Heart right ventricle (tissue), 16 donors: Measurements from ENCODE around the gene MFAP3. TPM values are rescaled to one million over a fixed set of nuclear protein-coding genes. Genes with fewer than 3 reads are reported as not detected.

Source experiments
- ATAC-seq, 8 donors: fragments of 200-7000 bp; cut with Tn5 transposase; one replicate each; pipeline ENCODE4 v1.9.1; 2020; ENCODE audit warnings: mild to moderate bottlenecking in 8 of 8, moderate library complexity in 8 of 8, moderate number of reproducible peaks in 1 of 8
- DNase-seq, 2 donors: peaks; one replicate each; pipeline ENCODE4 v3.0.0-alpha.2; 2020
- H3K27ac ChIP-seq, 10 donors: fragments of 200-600 bp; sonication (generic) in 2 of 10; one replicate each; pipeline versions ENCODE4 v1.5.0 to v1.8.0; 2020 to 2022; ENCODE audit warnings: mild to moderate bottlenecking in 3 of 10
- H3K27me3 ChIP-seq, 7 donors: fragments of 200-600 bp; one replicate each; pipeline ENCODE4 v1.8.0; 2021 to 2022; ENCODE audit warnings: mild to moderate bottlenecking in 2 of 7
- H3K36me3 ChIP-seq, 9 donors: fragments of 200-600 bp; sonication (generic) in 1 of 9; one replicate each; pipeline versions ENCODE4 v1.5.0 to v1.8.0; 2020 to 2022; ENCODE audit warnings: mild to moderate bottlenecking in 2 of 9
- H3K4me1 ChIP-seq, 9 donors: fragments of 200-600 bp; sonication (generic) in 1 of 9; one replicate each; pipeline versions ENCODE4 v1.5.0 to v1.8.0; 2020 to 2022; ENCODE audit warnings: mild to moderate bottlenecking in 4 of 9
- H3K4me3 ChIP-seq, 10 donors: fragments of 200-600 bp; sonication (generic) in 2 of 10; one replicate each; pipeline versions ENCODE4 v1.5.0 to v1.8.0; 2020 to 2022; ENCODE audit warnings: mild to moderate bottlenecking in 7 of 10, moderate library complexity in 2 of 10
- H3K9me3 ChIP-seq, 11 donors: fragments of 200-600 bp in 10 of 11; sonication (generic) in 2 of 11; one replicate each; pipeline versions ENCODE4 v1.5.0 to v1.8.0; 2013 to 2022; ENCODE audit warnings: mild to moderate bottlenecking in 2 of 11, control low read depth in 1 of 11, moderate library complexity in 1 of 11
- WGBS, 2 donors: extraction: QIAGEN DNeasy Blood & Tissue Kit; methylation state at CpG; one replicate each; pipeline ENCODE4 v1.1.7; 2013; ENCODE audit warnings: inconsistent platforms in 1 of 2; 5-methylcytosine and 5-hydroxymethylcytosine counted together
- intact Hi-C, 10 donors: fragments of 100-400 bp; cut with DNase I; formaldehyde crosslinking; loops; one replicate each; pipeline versions ENCODE4 v1.11.1 to v1.14.2; 2022
- polyA plus RNA-seq, 2 donors: library from polyadenylated mRNA; stranded (reverse); fragments of 200-250 nt; gene quantifications; one replicate each; pipeline ENCODE4 v1.2.3, GENCODE V29; 2013
- total RNA-seq, 10 donors: library from RNA; stranded (reverse); fragmentation: NEBNext Ultra II Directional in 3 of 10; extraction: Animal tissue kit (Norgen Biotek cat#: 25700) in 3 of 10; gene quantifications; one replicate each; pipeline versions ENCODE4 v1.2.1 to v1.2.4, GENCODE V29; 2021 to 2023
- TF ChIP-seq, protein P1 (sequence below), 9 donors: fragments of 200-600 bp; sonication (generic) in 2 of 9; IDR thresholded peaks; one replicate each; pipeline versions ENCODE4 v1.5.0 to v1.8.0; 2021 to 2022; ENCODE audit warnings: antibody characterized with exemption in 9 of 9, mild to moderate bottlenecking in 5 of 9, moderate library complexity in 1 of 9
- donor health status: Arrhythmogenic right ventricular cardiomyopathy.
- donor health status: ischemic (EF 13 %, LVEDD 7.1; RV severe dilation, severe dysfunction).
- donor health status: healthy with polysubstance abuse.
- donor health status: DM: no; HTN: yes; CAD: no.
- donor health status: DM: no; HTN: no; CAD: no.
- donor health status: ischemic (EF 25% LVEDD 6.9; RV normal size, moderate dysfunction).
- donor health status: ischemic (EF 25% LVEDD 5.7; RV mildly dilated, moderate dysfunction).
- donor health status: healthy.
- donor health status: DM: yes; HTN: yes; CAD: no.
- donor health status: Ischemic cardiomyopathy.
- donor health status: ischemic (EF 35%, LVEDD 5.7; RV mildly dilated, moderate dysfunction).
- donor health status: nonischemic (EF 11% LVEDD 7.7; RV severe dilation, severe dysfunction).
- donor health status: DM: yes; HTN: yes; CAD: no.
- donor health status: PGD.
- donor health status: ischemic (EF 29% LVEDD 5.4; RV normal size, mild dysfunction).
- donor health status: nonischemic (EF 23%, LVEDD 6.1; RV moderate dilation, normal function).

MFAP3 gene
- total and polyA plus RNA-seq, 12 donors: 2.7 to 44.3 (median 32.2) TPM

DNA sequence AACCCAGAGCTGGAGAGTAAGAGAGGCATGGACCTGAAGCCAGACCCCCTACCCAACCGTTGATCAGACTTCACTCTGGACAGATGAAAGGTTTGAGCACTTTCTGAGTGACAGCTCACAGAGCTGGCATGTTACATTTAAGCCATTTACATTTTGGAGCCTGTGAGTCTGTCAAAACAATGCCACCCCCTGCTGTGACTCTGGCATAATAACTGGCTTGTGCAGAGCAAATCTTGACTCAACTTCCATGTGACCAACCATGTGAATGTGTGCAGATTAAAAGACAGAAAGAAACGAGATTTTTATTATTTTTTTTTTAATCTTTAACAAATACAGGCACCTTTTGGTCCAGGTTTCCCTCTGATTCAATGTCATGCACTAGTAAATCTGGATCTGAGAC, 48.5 kb downstream of the MFAP3 start:
- no peaks in the 10 kb centered on the region for H3K27me3 ChIP-seq
- TF ChIP-seq, protein P1, sequence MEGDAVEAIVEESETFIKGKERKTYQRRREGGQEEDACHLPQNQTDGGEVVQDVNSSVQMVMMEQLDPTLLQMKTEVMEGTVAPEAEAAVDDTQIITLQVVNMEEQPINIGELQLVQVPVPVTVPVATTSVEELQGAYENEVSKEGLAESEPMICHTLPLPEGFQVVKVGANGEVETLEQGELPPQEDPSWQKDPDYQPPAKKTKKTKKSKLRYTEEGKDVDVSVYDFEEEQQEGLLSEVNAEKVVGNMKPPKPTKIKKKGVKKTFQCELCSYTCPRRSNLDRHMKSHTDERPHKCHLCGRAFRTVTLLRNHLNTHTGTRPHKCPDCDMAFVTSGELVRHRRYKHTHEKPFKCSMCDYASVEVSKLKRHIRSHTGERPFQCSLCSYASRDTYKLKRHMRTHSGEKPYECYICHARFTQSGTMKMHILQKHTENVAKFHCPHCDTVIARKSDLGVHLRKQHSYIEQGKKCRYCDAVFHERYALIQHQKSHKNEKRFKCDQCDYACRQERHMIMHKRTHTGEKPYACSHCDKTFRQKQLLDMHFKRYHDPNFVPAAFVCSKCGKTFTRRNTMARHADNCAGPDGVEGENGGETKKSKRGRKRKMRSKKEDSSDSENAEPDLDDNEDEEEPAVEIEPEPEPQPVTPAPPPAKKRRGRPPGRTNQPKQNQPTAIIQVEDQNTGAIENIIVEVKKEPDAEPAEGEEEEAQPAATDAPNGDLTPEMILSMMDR (IDR thresholded peaks at IDR 0.05): peak in 1 of 9 donors; percentile 13
- H3K36me3 ChIP-seq: no peaks in the 10 kb centered on the region
- intact Hi-C loops: loop anchor here in 1 of 10 donors (10.0 kb wide), 1 partner anchor 58 kb away; no protein-coding TSS in a partner anchor
- H3K4me3 ChIP-seq: no peak overlapping the region
- ATAC-seq (peak in 3 of 8 donors; percentile 16 to 37 (median 18)), DNase-seq (no peak)
- 15 to 32% methylated on average over 2 of the region's 2 CpGs for WGBS, 2 donors
- H3K27ac ChIP-seq: peak overlapping the region in 4 of 10 donors; percentile 9 to 51 (median 36)
- H3K4me1 ChIP-seq: peaks cover 0 to 39% (median 27%) of the 10 kb centered on the region in 9 donors
- no peaks in the 10 kb centered on the region for H3K9me3 ChIP-seq

DNA sequence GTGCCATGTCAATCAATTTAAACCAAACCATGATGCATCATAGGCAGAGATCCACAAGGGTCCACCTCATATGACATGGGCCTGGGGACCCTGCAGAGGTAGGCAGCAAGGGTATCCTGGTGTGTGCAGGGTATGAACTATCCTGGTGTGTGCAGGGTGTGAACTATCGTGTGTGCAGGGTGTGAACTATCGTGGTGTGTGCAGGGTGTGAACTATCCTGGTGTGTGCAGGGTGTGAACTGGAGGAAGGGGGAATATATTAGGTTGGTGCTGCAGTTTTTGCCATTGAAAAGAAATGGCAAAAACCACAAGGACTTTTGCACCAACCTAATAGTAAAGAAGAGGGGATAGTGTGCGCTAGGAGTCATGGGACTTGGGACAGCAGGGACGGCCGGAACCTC, 50.0 kb downstream of the MFAP3 start:
- WGBS, 2 donors: 93 to 99% methylated on average over 5 of the region's 5 CpGs
- intact Hi-C loops: loop anchor here in 1 of 10 donors (10.0 kb wide), 1 partner anchor 56 kb away; no protein-coding TSS in a partner anchor
- H3K4me3 ChIP-seq: no peak overlapping the region
- ATAC-seq (no peak), DNase-seq (no peak)
- no peaks in the 10 kb centered on the region for H3K27me3 ChIP-seq
- no peaks in the 10 kb centered on the region for H3K9me3 ChIP-seq
- H3K27ac ChIP-seq: no peak overlapping the region
- TF ChIP-seq, protein P1 (IDR thresholded peaks at IDR 0.05): no peak
- H3K36me3 ChIP-seq: no peaks in the 10 kb centered on the region
- peaks cover 0 to 49% (median 33%) of the 10 kb centered on the region in 9 donors for H3K4me1 ChIP-seq

DNA sequence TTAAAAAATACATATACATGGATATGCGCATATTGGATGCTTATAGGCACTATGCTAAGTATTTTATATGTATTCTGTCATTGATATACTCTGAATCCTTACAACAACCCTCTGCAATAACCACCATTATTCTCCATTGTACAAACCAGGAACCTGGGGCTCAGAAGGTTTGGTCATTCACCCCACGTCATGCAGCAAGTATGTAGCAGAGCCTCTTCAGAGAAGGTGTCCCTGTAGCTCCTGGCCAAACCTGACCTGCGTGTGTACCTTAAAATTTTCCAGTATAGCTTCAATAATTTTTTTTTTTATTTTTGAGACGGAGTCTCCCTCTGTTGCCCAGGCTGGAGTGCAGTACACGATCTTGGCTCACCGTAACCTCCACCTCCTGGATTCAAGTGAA, 51.9 kb downstream of the MFAP3 start:
- no peak overlapping the region for H3K27ac ChIP-seq
- H3K4me3 ChIP-seq: no peak overlapping the region
- peaks cover 0 to 49% (median 33%) of the 10 kb centered on the region in 9 donors for H3K4me1 ChIP-seq
- intact Hi-C loops: no loop called here
- no peaks in the 10 kb centered on the region for H3K27me3 ChIP-seq
- WGBS, 2 donors: 97 to 99% methylated on average over 6 of the region's 6 CpGs
- no peaks in the 10 kb centered on the region for H3K36me3 ChIP-seq
- TF ChIP-seq, protein P1 (IDR thresholded peaks at IDR 0.05): no peak
- ATAC-seq (no peak), DNase-seq (no peak)
- H3K9me3 ChIP-seq: no peaks in the 10 kb centered on the region

DNA sequence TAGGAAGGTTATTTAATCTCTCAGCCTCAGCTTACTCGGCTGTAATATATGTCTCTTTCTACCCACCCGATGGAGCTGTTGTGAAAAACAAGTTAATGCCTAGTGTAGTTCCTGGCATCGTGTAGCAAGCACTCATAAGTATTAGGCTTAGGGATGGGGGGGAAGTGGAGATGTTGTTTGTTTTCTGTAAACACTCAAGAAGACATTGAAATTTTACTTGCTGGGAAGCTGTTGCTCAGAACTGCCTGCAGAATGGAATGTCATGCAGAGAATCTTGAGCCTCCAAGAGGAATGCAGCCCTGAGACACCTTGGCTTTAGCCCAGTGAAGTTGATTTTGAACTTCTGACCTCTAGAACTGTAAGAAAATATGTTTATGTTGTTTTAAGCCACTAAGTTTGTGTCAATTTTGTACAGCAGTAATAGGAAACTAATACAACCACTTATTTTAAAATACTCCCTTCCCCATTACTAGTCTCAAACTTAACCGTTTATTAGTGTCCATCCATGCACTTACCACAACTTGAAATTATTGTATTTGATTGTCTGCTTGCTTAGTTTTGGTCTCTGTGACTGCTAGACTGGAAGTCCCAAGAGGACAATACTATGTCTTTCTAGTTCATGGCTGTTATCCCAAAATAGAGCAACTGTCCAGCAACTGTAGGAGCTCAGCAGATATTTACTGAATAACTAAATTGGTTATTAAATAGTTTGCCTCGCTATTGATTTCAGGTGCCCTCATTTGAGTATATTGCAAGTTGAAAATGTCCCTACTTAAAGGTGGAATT, 53.8 kb downstream of the MFAP3 start:
- H3K4me1 ChIP-seq: peaks cover 0 to 33% (median 20%) of the 10 kb centered on the region in 9 donors
- WGBS, 2 donors: 43 to 45% methylated on average over 5 of the region's 5 CpGs
- H3K27ac ChIP-seq: no peak overlapping the region
- H3K36me3 ChIP-seq: no peaks in the 10 kb centered on the region
- intact Hi-C loops: no loop called here
- no peaks in the 10 kb centered on the region for H3K27me3 ChIP-seq
- H3K9me3 ChIP-seq: no peaks in the 10 kb centered on the region
- DNase-seq (no peak), ATAC-seq (no peak)
- H3K4me3 ChIP-seq: no peak overlapping the region
- TF ChIP-seq, protein P1 (IDR thresholded peaks at IDR 0.05): no peak
